GDM1 (cell line): ENCODE data around the gene OGFOD1.

Source experiments
- DNase-seq: peaks from one replicate; lab custom pipeline; 2025; lab: John Stamatoyannopoulos, UW

OGFOD1 gene

GRCh38 chr16:56426585-56426984 is 24.8 kb upstream of the OGFOD1 start:
- DNase-seq = no peak

- no peak for DNase-seq
Observed at GRCh38 chr16:56428091-56428490, 23.3 kb upstream of the OGFOD1 start.

DNA sequence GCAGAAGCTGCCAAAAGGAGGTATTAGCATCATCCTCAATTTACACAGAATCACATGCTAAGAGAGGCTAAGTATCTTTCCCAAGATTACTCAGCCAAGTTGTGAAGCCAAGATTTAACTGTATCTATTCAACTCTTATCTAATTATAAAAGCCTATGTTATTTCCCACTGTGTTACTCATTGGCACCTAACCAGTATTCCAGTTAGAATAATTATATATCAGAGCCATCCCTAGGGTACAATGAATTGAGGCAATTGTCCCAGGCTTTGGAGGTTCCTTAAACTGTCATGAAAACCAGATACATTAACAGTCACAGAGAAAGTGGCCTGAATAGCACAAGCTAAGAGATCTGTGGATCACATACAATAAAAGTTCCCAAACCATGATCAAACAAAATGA is 15.1 kb upstream of the OGFOD1 start:
- no peak for DNase-seq

DNA sequence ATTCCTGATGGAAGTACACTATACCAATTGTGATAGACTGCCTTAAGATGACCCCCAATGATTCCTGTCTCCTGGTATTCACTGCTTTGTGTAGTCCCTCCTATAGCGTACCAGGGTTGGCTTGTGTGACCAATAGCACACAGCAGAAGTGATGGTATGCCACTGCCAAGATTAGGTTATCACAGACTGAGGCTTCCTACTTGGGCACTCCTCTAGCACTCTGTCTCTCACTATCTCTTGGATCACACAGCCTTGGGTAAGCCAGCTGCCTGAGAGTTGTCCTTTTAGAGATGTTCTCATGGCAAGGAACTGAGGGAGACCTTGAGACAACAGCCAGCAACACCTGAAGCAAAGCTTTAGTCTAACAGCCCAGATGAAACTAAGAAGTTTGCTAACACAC is 13.3 kb upstream of the OGFOD1 start:
- DNase-seq = no peak

DNA sequence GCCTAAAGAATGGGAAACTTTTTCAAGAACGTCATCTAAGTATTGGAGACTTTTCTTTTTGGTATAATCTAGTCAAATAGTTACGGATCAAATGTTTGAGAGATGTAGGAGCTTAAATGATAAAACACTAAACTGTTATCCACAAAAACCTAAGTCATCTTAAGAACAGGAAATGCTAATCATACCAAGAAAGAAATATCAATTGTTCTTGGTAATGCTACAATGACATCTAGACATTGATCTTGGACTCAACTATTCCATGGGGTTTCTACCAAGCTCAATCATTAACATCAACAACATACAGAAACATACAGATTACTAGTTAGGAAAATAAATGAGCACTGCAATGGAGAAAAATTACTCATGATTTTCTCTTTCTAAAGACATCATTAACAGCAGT is 4.1 kb upstream of the OGFOD1 start:
- DNase-seq = no peak

DNA sequence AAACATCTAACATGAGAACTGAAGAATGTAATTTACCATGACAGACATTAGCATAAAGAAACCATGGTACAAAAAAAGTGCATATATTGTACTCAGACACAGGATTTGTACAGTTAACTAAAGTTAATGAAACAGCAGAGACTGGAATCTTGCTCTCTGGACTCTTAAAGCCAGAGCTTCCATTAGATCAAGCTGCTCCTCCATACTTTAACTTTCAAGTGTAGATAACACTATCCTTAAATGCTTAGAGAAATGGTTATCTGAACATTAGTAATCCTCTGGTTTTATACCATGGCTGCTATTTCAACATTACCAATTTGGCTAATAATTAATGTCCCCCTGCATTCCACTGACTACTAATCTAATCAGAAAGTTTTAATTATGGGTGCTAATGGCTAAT is 3.3 kb upstream of the OGFOD1 start:
- no peak for DNase-seq

DNA sequence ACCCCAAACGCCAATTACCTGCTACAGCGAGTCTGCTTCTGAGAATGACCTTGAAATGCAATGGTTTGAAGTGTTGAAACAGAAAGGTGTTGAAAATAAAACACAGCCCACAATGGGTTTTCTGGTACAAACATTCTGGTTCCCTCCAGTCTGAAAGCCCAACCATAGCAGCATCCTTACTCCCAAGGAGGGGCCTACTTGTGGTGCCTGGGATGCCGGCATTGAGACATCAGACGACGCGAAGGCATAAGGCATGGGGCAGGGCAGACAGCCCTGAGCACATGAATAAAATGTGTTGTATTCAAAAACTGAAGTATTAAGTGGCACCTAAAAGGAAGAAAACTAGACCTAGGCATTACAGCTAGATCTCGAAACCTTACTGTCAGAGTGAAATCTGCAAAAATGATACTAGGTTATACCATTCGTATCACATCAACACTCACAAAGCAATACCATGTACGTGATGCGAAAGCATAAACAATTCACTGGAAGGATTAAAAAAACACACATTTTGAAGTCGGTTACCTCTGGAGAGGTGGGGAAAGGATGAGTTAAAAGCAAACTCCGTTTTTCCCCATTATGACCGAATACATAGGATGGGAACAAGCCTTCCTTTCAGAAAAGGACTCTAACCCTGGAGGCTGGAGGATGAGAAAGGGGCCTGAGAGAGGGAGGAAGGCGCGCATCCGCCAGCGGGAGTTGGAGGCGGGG is 924 bp upstream of the OGFOD1 start:
- DNase-seq = no peak

- no peak for DNase-seq
Observed at GRCh38 chr16:56451753-56452689, 667 bp downstream of the OGFOD1 start.

- DNase-seq = no peak
Observed at GRCh38 chr16:56457927-56458470, 6.6 kb downstream of the OGFOD1 start.

DNA sequence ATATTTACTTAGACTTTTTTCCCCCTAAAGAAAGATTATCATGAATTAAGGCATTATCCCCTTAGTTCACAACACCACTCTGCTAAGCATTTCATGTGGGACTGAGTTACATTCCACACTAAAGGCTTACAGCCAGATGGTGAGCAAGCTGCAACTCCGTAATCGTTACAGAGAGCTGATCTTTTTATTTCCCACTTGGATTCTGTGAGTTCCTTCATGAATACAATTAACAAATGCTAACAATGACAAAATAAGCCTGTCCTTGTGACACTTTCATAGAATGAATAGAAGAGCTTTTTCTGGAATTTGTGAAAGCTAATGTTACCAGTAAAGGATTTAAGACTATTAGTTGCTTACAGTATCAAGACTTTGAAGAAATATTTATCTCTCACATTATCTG is 8.7 kb downstream of the OGFOD1 start:
- DNase-seq = no peak

- no peak for DNase-seq
Observed at GRCh38 chr16:56462064-56462796, 10.9 kb downstream of the OGFOD1 start.

- DNase-seq = no peak
Observed at GRCh38 chr16:56463153-56463552, 11.8 kb downstream of the OGFOD1 start.

GRCh38 chr16:56466344-56466743 is 15.0 kb downstream of the OGFOD1 start:
- DNase-seq = no peak

- no peak for DNase-seq
Observed at GRCh38 chr16:56468800-56469199, 17.4 kb downstream of the OGFOD1 start.

- no peak for DNase-seq
Observed at GRCh38 chr16:56469748-56470147, 18.4 kb downstream of the OGFOD1 start.

- no peak for DNase-seq
Observed at GRCh38 chr16:56470232-56470631, 18.9 kb downstream of the OGFOD1 start.

GRCh38 chr16:56470666-56471065 is 19.3 kb downstream of the OGFOD1 start:
- DNase-seq = no peak

DNA sequence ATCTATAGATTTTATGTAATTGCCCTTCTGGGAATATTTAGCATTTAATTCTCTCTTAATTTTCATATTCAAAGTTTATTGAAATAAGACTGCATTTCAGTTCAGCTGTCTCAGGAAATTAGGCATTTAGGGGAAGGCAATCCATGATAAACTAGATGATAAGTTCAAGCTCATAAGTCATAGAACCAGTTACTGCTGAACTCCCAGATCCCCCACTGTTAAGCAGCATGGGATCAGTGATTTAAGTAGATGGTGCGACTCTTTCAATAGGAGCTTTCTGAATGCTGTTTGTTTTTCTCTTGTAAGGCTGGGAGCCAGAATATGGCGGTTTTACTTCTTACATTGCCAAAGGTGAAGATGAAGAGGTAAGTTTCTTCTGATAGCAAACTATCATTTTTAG is 23.8 kb downstream of the OGFOD1 start:
- DNase-seq = no peak

DNA sequence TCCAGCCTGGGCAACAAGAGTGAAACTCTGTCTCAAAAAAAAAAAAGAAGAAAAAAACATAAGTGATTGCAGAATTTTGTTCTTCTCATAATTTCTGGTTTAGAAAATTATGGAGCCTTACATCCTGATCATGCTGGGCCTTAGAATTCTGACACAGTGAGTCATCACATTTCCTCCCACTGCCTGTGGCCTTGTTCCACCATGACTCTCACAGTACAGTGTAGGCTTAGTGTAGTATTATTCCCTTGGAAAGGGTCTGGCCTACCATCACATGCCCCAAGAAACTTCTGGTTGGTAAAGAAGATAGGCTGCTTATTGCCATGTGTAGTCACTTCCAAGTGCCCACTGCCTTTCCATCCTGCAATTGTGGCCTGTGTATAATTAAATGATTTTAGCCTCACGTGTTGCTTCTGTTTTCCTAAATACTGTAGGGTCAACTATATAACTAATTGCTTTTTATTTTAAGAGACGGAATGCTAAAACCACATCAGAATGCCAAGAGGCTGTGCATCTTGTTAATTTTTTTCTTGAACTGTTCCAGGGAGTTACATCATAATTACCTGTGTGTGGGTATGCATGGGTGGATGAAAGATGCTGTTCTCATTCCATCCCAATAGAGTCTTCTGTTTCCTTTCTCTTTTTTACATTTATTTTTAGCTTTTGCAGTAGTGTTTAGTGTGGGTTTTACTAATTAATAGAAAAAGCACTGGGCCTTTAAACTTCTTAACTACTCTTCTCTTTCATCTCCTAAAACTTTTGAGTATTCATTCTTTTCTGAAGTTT is 25.9 kb downstream of the OGFOD1 start:
- no peak for DNase-seq

GRCh38 chr16:56478281-56479049 is 27.1 kb downstream of the OGFOD1 start:
- no peak for DNase-seq

GRCh38 chr16:56479469-56479868 is 28.1 kb downstream of the OGFOD1 start:
- DNase-seq = no peak
